A549 (cell line): Measurements from ENCODE around the gene ATP9A. TPM values are rescaled to one million over a fixed set of nuclear protein-coding genes. Genes with fewer than 3 reads are reported as not detected.

ENCODE experiments used
- ATAC-seq, 2 experiments: fragments of 200-7000 bp in 1 of 2; fragments of >200 bp in 1 of 2; cut with Nextera tagmentation in 1 of 2; cut with Tn5 transposase in 1 of 2; 3 replicates each; pipeline versions ENCODE4 v1.8.0 to v1.9.1; 2018 to 2020; ENCODE audit warnings: mild to moderate bottlenecking in 1 of 2, moderate library complexity in 1 of 2
- CTCF ChIA-PET: fragments of 300-600 bp; sonication (Branson Sonifier 250); formaldehyde crosslinking; extraction: SDS; loops from one replicate; lab custom pipeline; 2021; ENCODE audit warnings: antibody characterized with exemption, inconsistent platforms; lab: Yijun Ruan, JAX
- POLR2A ChIA-PET: fragments of 350-600 bp; formaldehyde crosslinking; extraction: SDS; loops from one replicate; lab custom pipeline; 2021; ENCODE audit warnings: antibody characterized with exemption, inconsistent platforms; lab: Yijun Ruan, JAX
- DNase-seq, 2 experiments: peaks; one replicate each; pipeline versions ENCODE4 v3.0.0 to v3.0.0-alpha.2; 2011 to 2016; ENCODE audit warnings: low read depth in 1 of 2, low spot score in 1 of 2
- FAIRE-seq: peaks from 2 replicates; lab custom pipeline; 2011; peaks lifted over from hg19 to GRCh38; lab: Jason Lieb, UNC
- H3K27ac ChIP-seq, 2 experiments: fragments of >200 bp; sonication (Bioruptor Twin); formaldehyde crosslinking; 3 replicates each; pipeline ENCODE4 v1.5.1; 2016 to 2017
- H3K4me1 ChIP-seq: fragments of >200 bp; sonication (Bioruptor Twin); formaldehyde crosslinking; 3 replicates; pipeline ENCODE4 v1.6.1; 2016
- H3K4me2 ChIP-seq: fragments of >200 bp; sonication (Bioruptor Twin); formaldehyde crosslinking; 3 replicates; pipeline ENCODE4 v1.6.1; 2016
- H3K4me3 ChIP-seq: fragments of >200 bp; sonication (Bioruptor Twin); formaldehyde crosslinking; 3 replicates; pipeline ENCODE4 v1.5.1; 2016
- H3K9me3 ChIP-seq: fragments of >200 bp; sonication (Bioruptor Twin); formaldehyde crosslinking; 3 replicates; pipeline ENCODE4 v1.6.1; 2016
- EHMT2 ChIP-seq: fragments of 200-600 bp; sonication (generic); IDR thresholded peaks from 2 replicates; pipeline ENCODE4 v1.6.1; 2016; ENCODE audit warnings: antibody characterized with exemption, low read depth, mild to moderate bottlenecking, moderate library complexity
- EP300 ChIP-seq, 2 experiments: fragments of >200 bp; sonication (Bioruptor Twin); formaldehyde crosslinking; IDR thresholded peaks; 2 replicates in 1 of 2; 3 replicates in 1 of 2; pipeline ENCODE4 v1.6.1; 2016 to 2017
- FOSL2 ChIP-seq, 2 experiments: fragments of 450-650 bp in 1 of 2; fragments of >200 bp in 1 of 2; sonication (Bioruptor Twin) in 1 of 2; formaldehyde crosslinking; IDR thresholded peaks; 2 replicates each; pipeline versions ENCODE4 v1.5.0 to v1.6.1; 2016 to 2020; ENCODE audit warnings: mild to moderate bottlenecking in 1 of 2, moderate library complexity in 1 of 2
- GATA3 ChIP-seq: IDR thresholded peaks from 2 replicates; pipeline ENCODE4 v1.6.1; 2012; ENCODE audit warnings: borderline replicate concordance
- JUN ChIP-seq, 2 experiments: fragments of >200 bp; sonication (Bioruptor Twin); formaldehyde crosslinking; IDR thresholded peaks; 2 replicates in 1 of 2; 3 replicates in 1 of 2; pipeline ENCODE4 v1.6.1; 2016 to 2017
- MAFK ChIP-seq: fragments of 450-650 bp; IDR thresholded peaks from 2 replicates; pipeline ENCODE4 v1.6.1; 2014; ENCODE audit not compliant: partially characterized antibody
- MYC ChIP-seq: IDR thresholded peaks from 2 replicates; pipeline ENCODE4 v1.6.1; 2012; ENCODE audit warnings: mild to moderate bottlenecking, inconsistent platforms, low read length, improper control_type of control experiment, borderline replicate concordance
- NR3C1 ChIP-seq: fragments of >200 bp; sonication (Bioruptor Twin); formaldehyde crosslinking; IDR thresholded peaks from 3 replicates; pipeline ENCODE4 v1.6.1; 2017
- RARB ChIP-seq: fragments of 250-450 bp; sonication (Bioruptor Pico); IDR thresholded peaks from 2 replicates; pipeline ENCODE4 v1.8.0; 2021; ENCODE audit warnings: mild to moderate bottlenecking, moderate library complexity
- RCOR1 ChIP-seq: fragments of 150-350 bp; IDR thresholded peaks from 2 replicates; pipeline ENCODE4 v1.6.1; 2014; ENCODE audit warnings: antibody characterized with exemption, low read length, low read depth
- RFX5 ChIP-seq: fragments of 450-650 bp; IDR thresholded peaks from 2 replicates; pipeline ENCODE4 v1.7.1; 2014; ENCODE audit warnings: antibody characterized with exemption, mild to moderate bottlenecking, moderate library complexity
- RNF2 ChIP-seq: fragments of 200-600 bp; sonication (generic); IDR thresholded peaks from 2 replicates; pipeline ENCODE4 v1.6.1; 2016; ENCODE audit warnings: low read depth, mild to moderate bottlenecking, antibody characterized with exemption, moderate library complexity, borderline replicate concordance
- SMC3 ChIP-seq: fragments of >200 bp; sonication (Bioruptor Twin); formaldehyde crosslinking; IDR thresholded peaks from 3 replicates; pipeline ENCODE4 v1.6.1; 2018; ENCODE audit warnings: inconsistent platforms
- WGBS: methylation state at CpG from one replicate; pipeline ENCODE4 v1.1.6; 2017; ENCODE audit errors: missing lambda C conversion rate; 5-methylcytosine and 5-hydroxymethylcytosine counted together
- polyA plus RNA-seq, 4 experiments: library from polyadenylated mRNA; depleted of rRNA in 3 of 4; stranded (reverse); fragments of >200 nt; fragmentation: RNase III in 1 of 4; extraction: RNeasy Plus Mini Kit Qiagen cat#74134 plus additional on column Dnase treatment in 1 of 4; gene quantifications; 2 replicates in 3 of 4; 3 replicates in 1 of 4; pipeline ENCODE4 v1.2.3, GENCODE V29; 2011 to 2017
- TF ChIP-seq, protein P1 (sequence below): fragments of 150-350 bp; IDR thresholded peaks from 2 replicates; pipeline ENCODE4 v1.6.1; 2014; ENCODE audit warnings: low read depth, mild to moderate bottlenecking, low read length
- TF ChIP-seq, protein P2 (sequence below): fragments of 450-650 bp; IDR thresholded peaks from 2 replicates; pipeline ENCODE4 v1.6.1; 2014; ENCODE audit warnings: antibody characterized with exemption
- TF ChIP-seq, protein P3 (sequence below): IDR thresholded peaks from 2 replicates; pipeline ENCODE4 v1.6.1; 2012; ENCODE audit warnings: low read depth, borderline replicate concordance

Gene ATP9A
- polyA plus RNA-seq, 2 of the 4 experiments (the other 2 are of a cell fraction): 9.9 to 23.6 TPM

DNA sequence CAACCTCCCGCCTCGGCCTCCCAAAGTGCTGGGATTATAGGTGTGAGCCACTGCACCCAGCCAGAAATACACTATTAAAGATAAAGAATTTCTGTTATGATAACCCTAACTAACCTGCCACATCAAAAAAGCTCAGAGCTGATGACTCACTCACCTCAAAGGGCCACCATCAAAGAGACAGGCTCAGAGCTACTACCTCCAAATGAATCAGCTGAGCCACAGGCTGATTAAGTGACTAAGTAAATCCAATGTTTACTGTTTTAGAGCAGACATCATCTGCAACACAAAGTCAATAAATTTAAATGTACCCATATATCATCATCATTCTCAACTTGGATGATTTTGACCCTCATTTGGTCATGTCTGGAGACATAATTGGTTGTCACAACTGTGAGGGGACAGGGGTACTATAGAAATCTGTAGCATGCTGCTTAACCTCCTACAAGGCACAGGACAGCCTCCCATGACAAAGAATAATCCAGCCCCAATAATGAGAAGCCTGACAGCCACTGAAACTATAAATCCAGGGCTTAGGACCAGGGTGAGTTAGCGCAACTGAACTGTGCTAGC, 106.5 kb downstream of the ATP9A start (continued):
- TF ChIP-seq, protein P1, sequence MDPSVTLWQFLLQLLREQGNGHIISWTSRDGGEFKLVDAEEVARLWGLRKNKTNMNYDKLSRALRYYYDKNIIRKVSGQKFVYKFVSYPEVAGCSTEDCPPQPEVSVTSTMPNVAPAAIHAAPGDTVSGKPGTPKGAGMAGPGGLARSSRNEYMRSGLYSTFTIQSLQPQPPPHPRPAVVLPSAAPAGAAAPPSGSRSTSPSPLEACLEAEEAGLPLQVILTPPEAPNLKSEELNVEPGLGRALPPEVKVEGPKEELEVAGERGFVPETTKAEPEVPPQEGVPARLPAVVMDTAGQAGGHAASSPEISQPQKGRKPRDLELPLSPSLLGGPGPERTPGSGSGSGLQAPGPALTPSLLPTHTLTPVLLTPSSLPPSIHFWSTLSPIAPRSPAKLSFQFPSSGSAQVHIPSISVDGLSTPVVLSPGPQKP: no peak
- TF ChIP-seq MYC (no peak), RFX5 (no peak), RCOR1 (no peak), FOSL2 (IDR thresholded peaks at IDR 0.05) (peak; percentile 94), FOSL2 (CRISPR knock-in tag; IDR thresholded peaks at IDR 0.05) (peak; percentile 83), MAFK (peak; percentile 25), RARB (CRISPR knock-in tag) (no peak), GATA3 (peak; percentile 79)
- TF ChIP-seq, protein P2, sequence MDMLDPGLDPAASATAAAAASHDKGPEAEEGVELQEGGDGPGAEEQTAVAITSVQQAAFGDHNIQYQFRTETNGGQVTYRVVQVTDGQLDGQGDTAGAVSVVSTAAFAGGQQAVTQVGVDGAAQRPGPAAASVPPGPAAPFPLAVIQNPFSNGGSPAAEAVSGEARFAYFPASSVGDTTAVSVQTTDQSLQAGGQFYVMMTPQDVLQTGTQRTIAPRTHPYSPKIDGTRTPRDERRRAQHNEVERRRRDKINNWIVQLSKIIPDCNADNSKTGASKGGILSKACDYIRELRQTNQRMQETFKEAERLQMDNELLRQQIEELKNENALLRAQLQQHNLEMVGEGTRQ: no peak

DNA sequence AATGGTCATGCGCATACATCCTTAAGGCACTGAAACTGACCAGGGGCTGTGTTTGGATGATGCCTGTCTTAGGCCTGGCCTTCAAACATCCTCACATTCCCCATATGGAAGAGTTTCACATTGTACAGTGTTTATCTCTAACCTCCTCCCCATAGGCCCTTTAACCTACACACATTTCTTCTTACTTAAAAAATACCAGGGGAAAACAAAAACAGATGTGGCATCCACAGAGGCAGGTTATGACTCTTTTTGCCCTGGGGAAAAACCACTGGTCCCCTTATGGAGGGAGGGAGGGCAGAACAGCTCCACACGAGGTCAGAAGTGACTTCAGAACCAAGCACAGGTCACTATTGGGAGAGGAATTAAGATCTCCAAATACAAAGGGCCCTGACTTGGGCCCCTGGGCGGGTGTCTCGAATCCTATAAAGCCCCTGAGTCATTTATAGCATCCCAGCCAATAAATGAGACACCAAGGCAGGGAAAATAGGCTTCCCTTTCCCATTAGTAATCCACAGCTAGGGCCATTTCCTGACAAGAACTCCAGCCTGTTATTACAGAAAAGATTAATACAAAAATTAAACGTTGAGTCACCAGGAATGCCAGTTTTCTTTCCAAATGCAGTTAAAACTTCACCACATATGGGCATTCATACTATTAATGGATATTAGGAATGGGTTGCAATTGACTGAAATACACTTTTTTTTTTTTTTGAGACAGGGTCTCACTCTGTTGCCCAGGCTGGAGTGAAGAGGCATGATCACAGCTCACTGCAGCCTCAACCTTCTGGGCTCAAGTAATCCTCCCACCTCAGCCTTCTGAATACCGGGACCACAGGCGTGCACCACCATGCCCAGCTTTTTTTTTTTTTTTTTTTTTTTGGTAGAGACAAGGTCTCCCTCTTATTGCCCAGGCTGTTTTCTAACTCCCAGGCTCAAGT, 107.2 kb downstream of the ATP9A start:
- WGBS: 33% methylated on average over 7 of the region's 7 CpGs
- Histone ChIP-seq H3K4me3 (no peak overlapping the region), H3K9me3 (no peaks in the 10 kb centered on the region), H3K27ac (peak overlapping the region; percentile 66 to 86), H3K4me2 (peak overlapping the region; percentile 57), H3K4me1 (peaks cover 42% of the 10 kb centered on the region)
- peak; percentile 36 to 58; a peak in 3 of 6 replicates for ATAC-seq
- DNase-seq: peak in 1 of 2 experiments; percentile 31
- TF ChIP-seq, protein P3, sequence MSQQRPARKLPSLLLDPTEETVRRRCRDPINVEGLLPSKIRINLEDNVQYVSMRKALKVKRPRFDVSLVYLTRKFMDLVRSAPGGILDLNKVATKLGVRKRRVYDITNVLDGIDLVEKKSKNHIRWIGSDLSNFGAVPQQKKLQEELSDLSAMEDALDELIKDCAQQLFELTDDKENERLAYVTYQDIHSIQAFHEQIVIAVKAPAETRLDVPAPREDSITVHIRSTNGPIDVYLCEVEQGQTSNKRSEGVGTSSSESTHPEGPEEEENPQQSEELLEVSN: no peak
- TF ChIP-seq, protein P1: no peak
- TF ChIP-seq FOSL2 (IDR thresholded peaks at IDR 0.05): peak; percentile 43; the same call in 1 of the 2 replicates
- TF ChIP-seq FOSL2 (CRISPR knock-in tag; IDR thresholded peaks at IDR 0.05): no peak
- peak in 1 of 2 experiments; percentile 7; a peak in 1 of 5 replicates for TF ChIP-seq JUN (IDR thresholded peaks at IDR 0.05)
- TF ChIP-seq RNF2: no peak
- no peak for FAIRE-seq
- ChIA-PET CTCF (interaction anchor here (0.6 to 1.9 kb wide), 6 partner anchors 21 to 1482 kb away, joined by 3 to 8 read pairs (median 4); no protein-coding TSS in a partner anchor), POLR2A (interaction anchor here (0.6 to 0.8 kb wide), 2 partner anchors 89 to 100 kb away, joined by 3 read pairs; no protein-coding TSS in a partner anchor)

DNA sequence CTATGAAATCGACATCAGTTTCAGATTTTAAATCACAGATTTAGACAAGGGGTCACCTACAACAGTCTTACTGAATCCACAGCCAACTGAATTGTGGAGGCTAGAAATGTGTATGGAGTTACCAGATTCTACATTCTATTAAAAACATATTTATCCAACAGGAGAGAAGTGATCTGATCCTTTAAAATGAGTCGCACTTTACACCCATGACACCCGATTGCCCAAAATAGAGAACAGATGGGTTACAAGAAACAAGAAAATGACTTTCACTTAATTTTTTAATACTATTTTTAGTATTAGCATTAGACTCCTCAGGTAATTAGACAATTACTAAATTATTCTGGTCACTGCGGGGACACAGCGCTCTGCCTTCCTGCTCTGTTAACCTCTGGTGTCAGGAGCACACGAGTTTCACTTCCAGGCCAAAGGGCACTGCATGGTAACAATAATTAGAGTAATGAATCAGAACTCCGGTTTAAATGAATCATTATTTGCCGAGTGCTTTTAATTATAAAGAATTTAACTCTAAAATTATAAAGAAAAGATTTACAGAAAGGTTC, 108.6 kb downstream of the ATP9A start:
- Histone ChIP-seq H3K9me3 (no peaks in the 10 kb centered on the region), H3K4me1 (peaks cover 38% of the 10 kb centered on the region), H3K4me2 (no peak overlapping the region), H3K27ac (peak overlapping the region in 1 of 2 experiments; percentile 86; a peak in 3 of 6 replicates), H3K4me3 (no peak overlapping the region)
- POLR2A ChIA-PET: no interaction called here
- 88% methylated on average over 8 of the region's 8 CpGs for WGBS
- TF ChIP-seq EHMT2: no peak
- no peak for TF ChIP-seq EP300 (IDR thresholded peaks at IDR 0.05)
- TF ChIP-seq SMC3: no peak
- TF ChIP-seq NR3C1: no peak
- CTCF ChIA-PET: no interaction called here
- no peak for FAIRE-seq
- ATAC-seq: no peak
- no peak for DNase-seq
